WTC11 (cell line): Measurements from ENCODE around the gene HIKESHI. TPM values are rescaled to one million over a fixed set of nuclear protein-coding genes. Genes with fewer than 3 reads are reported as not detected.
A peak's percentile ranks its signal among the peaks of the same experiment; 100 is the strongest.

Experiments used
- ATAC-seq: fragments of 200-7000 bp; cut with Tn5 transposase; 2 replicates; pipeline ENCODE4 v1.10.0; 2021; ENCODE audit warnings: mild to moderate bottlenecking, moderate library complexity
- CTCF ChIA-PET: fragments of 300-600 bp; sonication (Branson Sonifier 250); formaldehyde crosslinking; loops from one replicate; lab custom pipeline; 2021; ENCODE audit warnings: antibody characterized with exemption; lab: Charles Lee
- POLR2A ChIA-PET: fragments of 350-600 bp; sonication (Branson Sonifier 250); formaldehyde crosslinking; loops from one replicate; lab custom pipeline; 2021; ENCODE audit warnings: antibody characterized with exemption; lab: Charles Lee
- DNase-seq: peaks from one replicate; pipeline ENCODE4 v3.0.0; 2021; ENCODE audit warnings: low spot score
- H3K27ac Mint-ChIP-seq: 2 replicates; pipeline ENCODE4 v1.8.0; 2021; ENCODE audit warnings: mixed read lengths
- H3K27me3 Mint-ChIP-seq: 2 replicates; pipeline ENCODE4 v1.8.0; 2021; ENCODE audit warnings: low read depth, mild to moderate bottlenecking, moderate library complexity, mixed read lengths
- H3K36me3 Mint-ChIP-seq: 2 replicates; pipeline ENCODE4 v1.8.0; 2021; ENCODE audit warnings: mixed read lengths
- H3K4me1 Mint-ChIP-seq: 2 replicates; pipeline ENCODE4 v1.8.0; 2022; ENCODE audit warnings: mixed read lengths
- H3K4me3 Mint-ChIP-seq: 2 replicates; pipeline ENCODE4 v1.8.0; 2021; ENCODE audit warnings: mild to moderate bottlenecking, moderate library complexity, mixed read lengths
- H3K9me3 Mint-ChIP-seq: 2 replicates; pipeline ENCODE4 v1.8.0; 2021; ENCODE audit warnings: mixed read lengths
- CREM ChIP-seq: sonication (generic); formaldehyde crosslinking; IDR thresholded peaks from 2 replicates; pipeline ENCODE4 v1.8.1; 2022; ENCODE audit warnings: mild to moderate bottlenecking, missing genetic modification reagents, moderate library complexity
- ETV6 ChIP-seq: sonication (generic); formaldehyde crosslinking; IDR thresholded peaks from 2 replicates; pipeline ENCODE4 v1.8.1; 2022; ENCODE audit warnings: mild to moderate bottlenecking, missing genetic modification reagents
- GRHL2 ChIP-seq: fragments of 250-450 bp; sonication (Bioruptor Pico); IDR thresholded peaks from 2 replicates; pipeline ENCODE4 v1.8.0; 2022; ENCODE audit warnings: mild to moderate bottlenecking, moderate library complexity; ENCODE audit not compliant: insufficient replicate concordance, severe bottlenecking
- GTF2I ChIP-seq: fragments of 250-450 bp; sonication (Bioruptor Pico); conservative IDR thresholded peaks from 2 replicates; pipeline ENCODE4 v1.4.0; 2021; ENCODE audit warnings: mild to moderate bottlenecking
- HMGA2 ChIP-seq: fragments of 250-450 bp; sonication (Bioruptor Pico); IDR thresholded peaks from 2 replicates; pipeline ENCODE4 v1.4.0; 2021; ENCODE audit warnings: mild to moderate bottlenecking, moderate library complexity
- JUN ChIP-seq: sonication (generic); formaldehyde crosslinking; IDR thresholded peaks from 2 replicates; pipeline ENCODE4 v1.8.0; 2023; ENCODE audit warnings: mild to moderate bottlenecking, missing genetic modification reagents
- MXD4 ChIP-seq: fragments of 250-450 bp; sonication (Bioruptor Pico); IDR thresholded peaks from 2 replicates; pipeline ENCODE4 v1.8.0; 2021; ENCODE audit warnings: mild to moderate bottlenecking, moderate library complexity, borderline replicate concordance
- MYBL2 ChIP-seq: sonication (generic); formaldehyde crosslinking; IDR thresholded peaks from 2 replicates; pipeline ENCODE4 v1.8.1; 2023; ENCODE audit warnings: mild to moderate bottlenecking, moderate library complexity, missing genetic modification reagents
- NFYB ChIP-seq: sonication (generic); formaldehyde crosslinking; conservative IDR thresholded peaks from 2 replicates; pipeline ENCODE4 v1.8.0; 2022; ENCODE audit warnings: low read depth, missing genetic modification reagents
- NR2C2 ChIP-seq: sonication (generic); formaldehyde crosslinking; IDR thresholded peaks from 2 replicates; pipeline ENCODE4 v1.8.0; 2022; ENCODE audit warnings: mild to moderate bottlenecking, missing genetic modification reagents
- TCF7 ChIP-seq: sonication (generic); formaldehyde crosslinking; IDR thresholded peaks from 2 replicates; pipeline ENCODE4 v1.8.0; 2022; ENCODE audit warnings: mild to moderate bottlenecking, low read depth, missing genetic modification reagents, moderate library complexity
- TP53 ChIP-seq: sonication (generic); formaldehyde crosslinking; IDR thresholded peaks from 2 replicates; pipeline ENCODE4 v1.8.1; 2023; ENCODE audit warnings: mild to moderate bottlenecking, missing genetic modification reagents
- ZNF232 ChIP-seq: sonication (generic); formaldehyde crosslinking; IDR thresholded peaks from 2 replicates; pipeline ENCODE4 v1.8.0; 2022; ENCODE audit warnings: mild to moderate bottlenecking, missing genetic modification reagents
- ZNF263 ChIP-seq: sonication (generic); formaldehyde crosslinking; IDR thresholded peaks from 2 replicates; pipeline ENCODE4 v1.8.1; 2022; ENCODE audit warnings: low read depth, mild to moderate bottlenecking, moderate library complexity, missing genetic modification reagents
- ZNF317 ChIP-seq: sonication (generic); formaldehyde crosslinking; IDR thresholded peaks from 2 replicates; pipeline ENCODE4 v1.8.1; 2023; ENCODE audit warnings: low read depth, mild to moderate bottlenecking, moderate library complexity, missing genetic modification reagents, borderline replicate concordance
- ZNF396 ChIP-seq: fragments of 250-450 bp; sonication (Bioruptor Pico); IDR thresholded peaks from 2 replicates; pipeline ENCODE4 v1.8.0; 2021; ENCODE audit warnings: mild to moderate bottlenecking, moderate library complexity, borderline replicate concordance
- ZNF416 ChIP-seq: fragments of 250-450 bp; sonication (Bioruptor Pico); IDR thresholded peaks from 2 replicates; pipeline ENCODE4 v1.9.0; 2021; ENCODE audit warnings: mild to moderate bottlenecking, inconsistent platforms
- ZNF671 ChIP-seq: fragments of 250-450 bp; sonication (Bioruptor Pico); IDR thresholded peaks from 2 replicates; pipeline ENCODE4 v1.8.0; 2021; ENCODE audit warnings: mild to moderate bottlenecking
- total RNA-seq: library from RNA; stranded (reverse); gene quantifications from 3 replicates; pipeline ENCODE4 v1.2.3, GENCODE V29; 2021
- TF ChIP-seq, protein P1 (sequence below): sonication (generic); formaldehyde crosslinking; conservative IDR thresholded peaks from 2 replicates; pipeline ENCODE4 v1.8.1; 2023; ENCODE audit warnings: mild to moderate bottlenecking, low read depth, missing genetic modification reagents, moderate library complexity
- TF ChIP-seq, protein P2 (sequence below): fragments of 250-450 bp; sonication (Bioruptor Pico); IDR thresholded peaks from 2 replicates; pipeline ENCODE4 v1.9.0; 2021; ENCODE audit warnings: mild to moderate bottlenecking, borderline replicate concordance
- TF ChIP-seq, protein P3 (sequence below): sonication (generic); formaldehyde crosslinking; IDR thresholded peaks from 2 replicates; pipeline ENCODE4 v1.8.1; 2022; ENCODE audit warnings: low read depth, mild to moderate bottlenecking, moderate library complexity, missing genetic modification reagents, borderline replicate concordance
- TF ChIP-seq, protein P4 (sequence below): sonication (generic); formaldehyde crosslinking; IDR thresholded peaks from 2 replicates; pipeline ENCODE4 v1.8.1; 2023; ENCODE audit warnings: mild to moderate bottlenecking, missing genetic modification reagents
- TF ChIP-seq, protein P5 (sequence below): sonication (generic); formaldehyde crosslinking; IDR thresholded peaks from 2 replicates; pipeline ENCODE4 v1.8.0; 2023; ENCODE audit warnings: missing genetic modification reagents, mild to moderate bottlenecking, borderline replicate concordance

The HIKESHI gene
- total RNA-seq, 1 experiment from 2014 or later: 48.3 TPM

DNA sequence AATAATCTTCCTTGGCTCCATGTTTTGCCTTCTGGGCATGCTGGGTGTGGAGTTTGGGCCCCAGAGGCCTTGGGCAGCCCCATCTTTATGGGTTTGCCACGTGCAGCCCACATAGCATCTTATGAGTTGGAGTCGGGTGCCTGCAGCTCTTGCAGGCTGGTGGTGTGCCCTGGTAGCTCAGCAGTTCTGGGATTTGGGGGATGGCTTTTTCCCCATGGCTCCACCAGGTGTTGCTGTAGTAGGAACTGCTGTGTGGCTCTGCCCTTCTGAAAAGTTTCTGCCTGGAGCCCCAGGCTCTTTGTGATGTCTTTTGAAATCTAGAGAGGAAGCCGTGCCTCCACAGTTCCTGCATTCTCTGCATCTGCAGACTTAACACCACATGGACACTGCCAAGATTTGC lies 40.7 kb upstream of the HIKESHI start:
- H3K27ac Mint-ChIP-seq: no peak overlapping the region
- ChIA-PET POLR2A (no interaction called here), CTCF (interaction anchor here (0.6 to 1.8 kb wide), 3 partner anchors 13 to 407 kb away, joined by 3 to 5 read pairs (median 5); partner anchors contain the start of gene CCDC83)
- no peak overlapping the region for H3K4me3 Mint-ChIP-seq
- TF ChIP-seq ZNF317 (CRISPR knock-in tag): no peak
- TF ChIP-seq HMGA2 (CRISPR knock-in tag): no peak
- no peak for TF ChIP-seq TP53 (CRISPR knock-in tag)
- TF ChIP-seq TCF7 (CRISPR knock-in tag): no peak
- no peak for TF ChIP-seq ZNF232 (CRISPR knock-in tag)
- no peak for TF ChIP-seq ZNF416 (CRISPR knock-in tag)
- TF ChIP-seq GTF2I (CRISPR knock-in tag): no peak
- TF ChIP-seq, protein P1, sequence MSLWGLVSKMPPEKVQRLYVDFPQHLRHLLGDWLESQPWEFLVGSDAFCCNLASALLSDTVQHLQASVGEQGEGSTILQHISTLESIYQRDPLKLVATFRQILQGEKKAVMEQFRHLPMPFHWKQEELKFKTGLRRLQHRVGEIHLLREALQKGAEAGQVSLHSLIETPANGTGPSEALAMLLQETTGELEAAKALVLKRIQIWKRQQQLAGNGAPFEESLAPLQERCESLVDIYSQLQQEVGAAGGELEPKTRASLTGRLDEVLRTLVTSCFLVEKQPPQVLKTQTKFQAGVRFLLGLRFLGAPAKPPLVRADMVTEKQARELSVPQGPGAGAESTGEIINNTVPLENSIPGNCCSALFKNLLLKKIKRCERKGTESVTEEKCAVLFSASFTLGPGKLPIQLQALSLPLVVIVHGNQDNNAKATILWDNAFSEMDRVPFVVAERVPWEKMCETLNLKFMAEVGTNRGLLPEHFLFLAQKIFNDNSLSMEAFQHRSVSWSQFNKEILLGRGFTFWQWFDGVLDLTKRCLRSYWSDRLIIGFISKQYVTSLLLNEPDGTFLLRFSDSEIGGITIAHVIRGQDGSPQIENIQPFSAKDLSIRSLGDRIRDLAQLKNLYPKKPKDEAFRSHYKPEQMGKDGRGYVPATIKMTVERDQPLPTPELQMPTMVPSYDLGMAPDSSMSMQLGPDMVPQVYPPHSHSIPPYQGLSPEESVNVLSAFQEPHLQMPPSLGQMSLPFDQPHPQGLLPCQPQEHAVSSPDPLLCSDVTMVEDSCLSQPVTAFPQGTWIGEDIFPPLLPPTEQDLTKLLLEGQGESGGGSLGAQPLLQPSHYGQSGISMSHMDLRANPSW (CRISPR knock-in tag): no peak
- TF ChIP-seq MXD4 (CRISPR knock-in tag): no peak
- TF ChIP-seq, protein P2, sequence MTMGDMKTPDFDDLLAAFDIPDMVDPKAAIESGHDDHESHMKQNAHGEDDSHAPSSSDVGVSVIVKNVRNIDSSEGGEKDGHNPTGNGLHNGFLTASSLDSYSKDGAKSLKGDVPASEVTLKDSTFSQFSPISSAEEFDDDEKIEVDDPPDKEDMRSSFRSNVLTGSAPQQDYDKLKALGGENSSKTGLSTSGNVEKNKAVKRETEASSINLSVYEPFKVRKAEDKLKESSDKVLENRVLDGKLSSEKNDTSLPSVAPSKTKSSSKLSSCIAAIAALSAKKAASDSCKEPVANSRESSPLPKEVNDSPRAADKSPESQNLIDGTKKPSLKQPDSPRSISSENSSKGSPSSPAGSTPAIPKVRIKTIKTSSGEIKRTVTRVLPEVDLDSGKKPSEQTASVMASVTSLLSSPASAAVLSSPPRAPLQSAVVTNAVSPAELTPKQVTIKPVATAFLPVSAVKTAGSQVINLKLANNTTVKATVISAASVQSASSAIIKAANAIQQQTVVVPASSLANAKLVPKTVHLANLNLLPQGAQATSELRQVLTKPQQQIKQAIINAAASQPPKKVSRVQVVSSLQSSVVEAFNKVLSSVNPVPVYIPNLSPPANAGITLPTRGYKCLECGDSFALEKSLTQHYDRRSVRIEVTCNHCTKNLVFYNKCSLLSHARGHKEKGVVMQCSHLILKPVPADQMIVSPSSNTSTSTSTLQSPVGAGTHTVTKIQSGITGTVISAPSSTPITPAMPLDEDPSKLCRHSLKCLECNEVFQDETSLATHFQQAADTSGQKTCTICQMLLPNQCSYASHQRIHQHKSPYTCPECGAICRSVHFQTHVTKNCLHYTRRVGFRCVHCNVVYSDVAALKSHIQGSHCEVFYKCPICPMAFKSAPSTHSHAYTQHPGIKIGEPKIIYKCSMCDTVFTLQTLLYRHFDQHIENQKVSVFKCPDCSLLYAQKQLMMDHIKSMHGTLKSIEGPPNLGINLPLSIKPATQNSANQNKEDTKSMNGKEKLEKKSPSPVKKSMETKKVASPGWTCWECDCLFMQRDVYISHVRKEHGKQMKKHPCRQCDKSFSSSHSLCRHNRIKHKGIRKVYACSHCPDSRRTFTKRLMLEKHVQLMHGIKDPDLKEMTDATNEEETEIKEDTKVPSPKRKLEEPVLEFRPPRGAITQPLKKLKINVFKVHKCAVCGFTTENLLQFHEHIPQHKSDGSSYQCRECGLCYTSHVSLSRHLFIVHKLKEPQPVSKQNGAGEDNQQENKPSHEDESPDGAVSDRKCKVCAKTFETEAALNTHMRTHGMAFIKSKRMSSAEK (CRISPR knock-in tag): no peak
- TF ChIP-seq NFYB (CRISPR knock-in tag): no peak
- TF ChIP-seq CREM: no peak
- no peak for TF ChIP-seq ZNF263 (CRISPR knock-in tag)
- TF ChIP-seq ETV6 (CRISPR knock-in tag): no peak
- TF ChIP-seq, protein P3, sequence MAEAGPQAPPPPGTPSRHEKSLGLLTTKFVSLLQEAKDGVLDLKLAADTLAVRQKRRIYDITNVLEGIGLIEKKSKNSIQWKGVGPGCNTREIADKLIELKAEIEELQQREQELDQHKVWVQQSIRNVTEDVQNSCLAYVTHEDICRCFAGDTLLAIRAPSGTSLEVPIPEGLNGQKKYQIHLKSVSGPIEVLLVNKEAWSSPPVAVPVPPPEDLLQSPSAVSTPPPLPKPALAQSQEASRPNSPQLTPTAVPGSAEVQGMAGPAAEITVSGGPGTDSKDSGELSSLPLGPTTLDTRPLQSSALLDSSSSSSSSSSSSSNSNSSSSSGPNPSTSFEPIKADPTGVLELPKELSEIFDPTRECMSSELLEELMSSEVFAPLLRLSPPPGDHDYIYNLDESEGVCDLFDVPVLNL (CRISPR knock-in tag): no peak
- TF ChIP-seq MYBL2 (CRISPR knock-in tag): no peak
- TF ChIP-seq ZNF396: no peak
- no peak for TF ChIP-seq JUN
- no peaks in the 10 kb centered on the region for H3K9me3 Mint-ChIP-seq
- ATAC-seq (peak; percentile 79), DNase-seq (peak; percentile 21)
- no peaks in the 10 kb centered on the region for H3K27me3 Mint-ChIP-seq
- H3K4me1 Mint-ChIP-seq: no peaks in the 10 kb centered on the region
- peaks cover 47% of the 10 kb centered on the region for H3K36me3 Mint-ChIP-seq

DNA sequence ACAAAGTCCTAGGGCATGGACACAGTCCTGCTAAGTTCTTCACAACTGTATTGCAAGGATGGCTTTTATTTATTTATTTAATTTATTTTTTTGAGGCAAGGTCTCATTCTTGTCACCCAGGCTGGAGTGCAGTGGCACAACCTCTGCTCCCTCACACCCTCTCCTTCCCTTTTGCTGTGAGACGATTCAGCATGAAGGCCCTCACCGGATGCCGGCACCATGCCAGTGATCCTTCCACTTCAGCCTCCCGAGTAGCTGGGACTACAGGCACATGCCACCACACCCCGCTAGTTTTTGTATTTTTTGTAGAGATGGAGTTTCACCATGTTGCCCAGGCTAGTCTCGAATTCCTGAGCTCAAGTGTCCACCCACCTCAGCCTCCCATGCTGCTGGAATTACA lies 39.7 kb upstream of the HIKESHI start:
- CTCF ChIA-PET: interaction anchor here (1.8 kb wide), 1 partner anchor 408 kb away, joined by 5 read pairs; the partner anchor contains the start of gene CCDC83
- TF ChIP-seq NR2C2 (CRISPR knock-in tag) (no peak), ZNF671 (no peak), GRHL2 (CRISPR knock-in tag) (no peak)
- TF ChIP-seq, protein P4, sequence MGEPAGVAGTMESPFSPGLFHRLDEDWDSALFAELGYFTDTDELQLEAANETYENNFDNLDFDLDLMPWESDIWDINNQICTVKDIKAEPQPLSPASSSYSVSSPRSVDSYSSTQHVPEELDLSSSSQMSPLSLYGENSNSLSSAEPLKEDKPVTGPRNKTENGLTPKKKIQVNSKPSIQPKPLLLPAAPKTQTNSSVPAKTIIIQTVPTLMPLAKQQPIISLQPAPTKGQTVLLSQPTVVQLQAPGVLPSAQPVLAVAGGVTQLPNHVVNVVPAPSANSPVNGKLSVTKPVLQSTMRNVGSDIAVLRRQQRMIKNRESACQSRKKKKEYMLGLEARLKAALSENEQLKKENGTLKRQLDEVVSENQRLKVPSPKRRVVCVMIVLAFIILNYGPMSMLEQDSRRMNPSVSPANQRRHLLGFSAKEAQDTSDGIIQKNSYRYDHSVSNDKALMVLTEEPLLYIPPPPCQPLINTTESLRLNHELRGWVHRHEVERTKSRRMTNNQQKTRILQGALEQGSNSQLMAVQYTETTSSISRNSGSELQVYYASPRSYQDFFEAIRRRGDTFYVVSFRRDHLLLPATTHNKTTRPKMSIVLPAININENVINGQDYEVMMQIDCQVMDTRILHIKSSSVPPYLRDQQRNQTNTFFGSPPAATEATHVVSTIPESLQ (CRISPR knock-in tag): no peak
- TF ChIP-seq, protein P5, sequence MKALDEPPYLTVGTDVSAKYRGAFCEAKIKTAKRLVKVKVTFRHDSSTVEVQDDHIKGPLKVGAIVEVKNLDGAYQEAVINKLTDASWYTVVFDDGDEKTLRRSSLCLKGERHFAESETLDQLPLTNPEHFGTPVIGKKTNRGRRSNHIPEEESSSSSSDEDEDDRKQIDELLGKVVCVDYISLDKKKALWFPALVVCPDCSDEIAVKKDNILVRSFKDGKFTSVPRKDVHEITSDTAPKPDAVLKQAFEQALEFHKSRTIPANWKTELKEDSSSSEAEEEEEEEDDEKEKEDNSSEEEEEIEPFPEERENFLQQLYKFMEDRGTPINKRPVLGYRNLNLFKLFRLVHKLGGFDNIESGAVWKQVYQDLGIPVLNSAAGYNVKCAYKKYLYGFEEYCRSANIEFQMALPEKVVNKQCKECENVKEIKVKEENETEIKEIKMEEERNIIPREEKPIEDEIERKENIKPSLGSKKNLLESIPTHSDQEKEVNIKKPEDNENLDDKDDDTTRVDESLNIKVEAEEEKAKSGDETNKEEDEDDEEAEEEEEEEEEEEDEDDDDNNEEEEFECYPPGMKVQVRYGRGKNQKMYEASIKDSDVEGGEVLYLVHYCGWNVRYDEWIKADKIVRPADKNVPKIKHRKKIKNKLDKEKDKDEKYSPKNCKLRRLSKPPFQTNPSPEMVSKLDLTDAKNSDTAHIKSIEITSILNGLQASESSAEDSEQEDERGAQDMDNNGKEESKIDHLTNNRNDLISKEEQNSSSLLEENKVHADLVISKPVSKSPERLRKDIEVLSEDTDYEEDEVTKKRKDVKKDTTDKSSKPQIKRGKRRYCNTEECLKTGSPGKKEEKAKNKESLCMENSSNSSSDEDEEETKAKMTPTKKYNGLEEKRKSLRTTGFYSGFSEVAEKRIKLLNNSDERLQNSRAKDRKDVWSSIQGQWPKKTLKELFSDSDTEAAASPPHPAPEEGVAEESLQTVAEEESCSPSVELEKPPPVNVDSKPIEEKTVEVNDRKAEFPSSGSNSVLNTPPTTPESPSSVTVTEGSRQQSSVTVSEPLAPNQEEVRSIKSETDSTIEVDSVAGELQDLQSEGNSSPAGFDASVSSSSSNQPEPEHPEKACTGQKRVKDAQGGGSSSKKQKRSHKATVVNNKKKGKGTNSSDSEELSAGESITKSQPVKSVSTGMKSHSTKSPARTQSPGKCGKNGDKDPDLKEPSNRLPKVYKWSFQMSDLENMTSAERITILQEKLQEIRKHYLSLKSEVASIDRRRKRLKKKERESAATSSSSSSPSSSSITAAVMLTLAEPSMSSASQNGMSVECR: no peak

More for the DNA sequence above, 39.7 kb upstream of the HIKESHI start:
- Mint-ChIP-seq H3K27ac (no peak overlapping the region), H3K4me1 (no peaks in the 10 kb centered on the region), H3K9me3 (no peaks in the 10 kb centered on the region), H3K27me3 (no peaks in the 10 kb centered on the region), H3K36me3 (peaks cover 42% of the 10 kb centered on the region), H3K4me3 (no peak overlapping the region)
- POLR2A ChIA-PET: no interaction called here
- DNase-seq (no peak), ATAC-seq (no peak)
